Stimulated activated CD4-positive, alpha-beta T cell treated with anti-CD3 and anti-CD28 coated beads, Interleukin-4, amount 100 ng/mL, for 24 hours (primary cell): ENCODE results near the gene CUL4B.
"Not testable (repeated sequence)": the region's sequence is repeated elsewhere in the genome, so short reads cannot be mapped to it uniquely, and the experiment has no call there.

Source experiments
- DNase-seq: peaks from one replicate; pipeline ENCODE4 v3.0.0-alpha.2; 2020

Gene CUL4B

DNA sequence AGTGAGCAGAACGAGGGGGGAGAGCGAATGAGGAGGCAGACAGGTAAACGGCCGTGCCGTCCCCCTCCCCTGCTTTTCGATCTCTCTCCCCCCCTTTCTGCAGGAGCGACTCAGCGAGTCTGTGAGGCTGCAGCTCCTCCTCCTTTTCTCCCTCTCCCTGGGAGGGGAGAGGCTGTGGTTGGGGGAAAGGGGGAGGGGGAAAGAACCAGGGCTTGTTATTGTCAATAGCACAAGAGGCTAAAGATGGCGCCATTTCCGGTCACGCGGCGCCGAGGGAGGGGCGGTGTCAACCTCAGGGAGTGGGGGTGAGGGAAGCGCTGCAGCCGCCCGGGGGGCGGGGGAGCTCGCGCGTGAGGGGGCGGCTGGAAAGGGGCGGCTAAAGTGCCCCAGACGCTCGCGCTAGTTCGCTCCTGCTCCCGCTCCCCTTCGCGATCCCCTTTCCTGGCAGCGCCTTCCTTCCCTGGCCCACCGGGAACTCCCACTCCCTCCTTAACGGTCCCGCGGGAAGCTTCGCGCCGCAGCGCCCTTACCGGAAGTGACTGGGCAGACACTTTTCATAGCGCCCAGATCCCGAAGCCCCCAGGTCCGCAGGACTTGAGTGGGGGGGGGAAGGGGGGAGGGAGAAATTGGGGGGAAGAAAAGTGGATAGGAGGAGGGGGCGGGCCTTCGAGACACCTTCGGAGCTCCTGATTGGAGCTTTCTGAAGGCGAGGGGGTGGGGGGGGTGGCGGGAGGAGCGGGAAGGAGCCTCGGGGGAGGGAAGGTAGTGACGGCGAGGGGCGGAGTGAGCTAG, at the start of gene CUL4B:
TSS of gene CUL4B (minus strand) at position 121 of the 792 bp plus-strand sequence. CDS start 324 bp downstream, outside the sequence.
- peak; percentile 91 for DNase-seq

DNA sequence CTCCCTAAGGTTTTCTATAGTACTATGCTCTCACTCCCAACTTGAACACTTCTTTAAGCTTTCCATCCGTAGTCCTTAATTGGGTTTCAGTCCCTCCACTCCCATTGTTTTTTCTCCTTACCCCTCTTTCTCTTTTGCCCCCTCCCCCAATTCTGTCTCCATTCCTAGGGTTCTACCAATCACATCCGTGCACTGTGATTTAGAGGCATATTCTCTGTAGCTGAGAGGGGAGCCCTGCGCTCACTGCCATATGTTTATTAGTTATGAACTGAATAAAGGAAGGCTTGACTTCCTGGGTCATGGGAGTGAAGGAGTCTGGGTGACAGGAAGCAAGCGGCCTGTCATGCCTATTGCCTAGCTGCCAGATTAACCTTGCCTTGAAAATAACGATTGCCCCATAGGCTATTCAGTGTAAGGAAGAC, 43.6 kb upstream of the CUL4B start:
- peak; percentile 24 for DNase-seq

DNA sequence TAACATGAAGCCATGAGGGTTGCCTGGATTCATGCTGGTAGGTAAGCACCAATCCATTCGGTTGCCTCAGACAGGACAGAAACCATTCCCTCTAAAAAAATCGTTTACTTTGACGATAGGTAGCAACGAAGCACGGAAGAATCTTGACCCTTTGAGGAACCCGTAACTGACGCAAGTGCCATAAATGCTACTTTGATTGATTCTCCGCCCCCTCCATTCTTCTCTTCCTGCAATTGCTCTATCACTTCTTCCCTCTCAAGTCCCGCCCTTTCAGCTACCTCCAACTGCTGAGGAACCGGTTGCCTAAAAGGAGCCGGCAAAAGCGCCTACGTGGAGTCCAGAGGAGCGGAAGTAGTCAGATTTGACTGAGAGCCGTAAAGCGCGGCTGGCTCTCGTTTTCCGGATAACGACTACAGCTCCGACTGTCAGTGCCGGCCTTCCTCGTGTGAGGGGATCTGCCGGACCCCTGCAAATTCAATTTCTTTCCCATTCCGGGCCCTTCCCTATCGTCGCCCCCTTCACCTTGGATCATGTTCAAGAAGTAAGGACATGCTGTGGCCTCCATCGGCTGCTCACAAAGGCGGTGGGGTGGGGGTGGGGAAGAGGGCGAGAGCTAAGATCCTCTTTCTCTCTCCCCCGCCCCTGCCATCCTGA, 43.1 kb upstream of the CUL4B start, which contains the start of gene MCTS1:
TSS of gene MCTS1 (plus strand) at position 395 of the 654 bp plus-strand sequence. CDS start at position 531, 136 bp downstream.
- peak; percentile 82 for DNase-seq

GRCh38 chrX:120585702-120586101, 24.9 kb upstream of the CUL4B start:
- DNase-seq = no peak

DNA sequence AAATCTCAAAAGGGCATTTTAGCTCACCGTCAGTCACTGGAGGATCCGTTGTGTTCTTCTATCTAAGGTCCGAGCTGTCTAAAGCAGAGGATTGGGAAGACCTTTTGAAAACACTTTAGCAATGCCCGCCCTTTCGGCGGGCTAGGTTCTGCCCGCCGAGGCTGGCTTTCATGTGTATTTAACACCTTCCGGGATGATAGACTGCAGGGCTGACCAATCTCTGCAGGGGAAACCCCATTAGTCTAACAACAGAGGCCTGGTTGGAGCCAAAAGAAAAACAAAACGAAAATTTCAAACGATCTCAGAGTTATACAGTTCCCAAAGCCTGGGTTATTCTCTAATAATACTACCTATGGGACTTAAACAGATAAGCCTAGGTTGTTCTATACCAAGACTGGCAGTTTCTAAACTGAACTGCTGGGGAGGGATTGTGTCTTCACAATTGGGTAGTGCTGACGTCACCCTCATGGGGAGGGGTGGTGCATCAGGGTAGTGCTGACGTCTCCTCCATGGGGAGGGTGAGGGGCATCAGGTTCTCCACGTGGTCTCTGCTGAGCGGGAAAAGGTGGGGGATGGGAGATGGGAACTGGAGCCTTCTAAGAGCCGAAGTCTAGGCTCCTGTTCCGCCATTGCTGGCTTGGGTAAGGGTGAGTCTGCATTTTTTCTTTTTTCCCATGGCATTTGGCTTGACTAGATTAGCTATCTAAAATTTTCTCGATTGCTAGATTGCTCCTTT, 14.8 kb upstream of the CUL4B start:
- no peak for DNase-seq

GRCh38 chrX:120573806-120574205, 13.0 kb upstream of the CUL4B start:
- not testable (repeated sequence) for DNase-seq

- DNase-seq = no peak
Measured at GRCh38 chrX:120570011-120570600, 9.3 kb upstream of the CUL4B start.

GRCh38 chrX:120568609-120569008, 7.8 kb upstream of the CUL4B start:
- no peak for DNase-seq

GRCh38 chrX:120568035-120568434, 7.3 kb upstream of the CUL4B start:
- DNase-seq = no peak

DNA sequence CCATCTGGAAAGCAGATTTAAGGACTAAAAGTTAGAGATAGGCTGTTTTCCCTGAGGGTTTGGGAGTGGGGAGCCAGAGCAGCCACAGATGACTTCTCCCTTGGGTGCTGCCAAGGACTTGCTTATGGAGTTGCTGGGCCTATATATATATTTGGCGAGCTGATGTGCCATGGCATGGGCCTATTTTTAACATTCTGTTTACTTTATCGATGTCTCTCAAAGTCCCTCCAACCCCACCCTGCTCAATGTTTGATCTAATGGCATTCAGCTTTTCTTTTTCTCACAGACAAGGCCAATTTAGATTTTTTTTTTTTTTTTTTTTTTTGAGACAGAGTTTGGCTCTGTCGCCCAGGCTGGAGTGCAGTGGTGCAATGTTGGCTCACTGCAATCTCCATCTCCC, 6.1 kb upstream of the CUL4B start:
- DNase-seq = no peak

- no peak for DNase-seq
Measured at GRCh38 chrX:120564925-120565324, 4.2 kb upstream of the CUL4B start.

DNA sequence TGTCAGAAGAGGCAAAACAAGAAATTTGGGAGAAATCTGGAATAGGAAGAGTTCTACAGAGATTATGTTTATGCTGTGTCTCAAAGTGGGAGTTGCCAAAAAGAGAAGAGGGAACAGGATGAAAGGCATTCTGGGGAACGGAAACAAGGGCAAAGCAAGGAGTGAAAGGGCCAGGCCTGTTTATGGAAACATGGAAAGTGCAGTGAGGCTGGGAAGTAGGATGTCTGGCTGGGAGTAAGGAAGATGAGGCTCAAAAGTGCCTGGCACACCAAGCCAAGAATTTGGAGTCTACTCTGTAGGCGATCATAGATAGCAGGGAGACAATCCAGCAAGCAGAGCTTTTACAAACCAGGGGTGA, 1.8 kb upstream of the CUL4B start:
- DNase-seq = no peak

GRCh38 chrX:120561634-120562568, 1.1 kb upstream of the CUL4B start:
- DNase-seq = no peak

DNA sequence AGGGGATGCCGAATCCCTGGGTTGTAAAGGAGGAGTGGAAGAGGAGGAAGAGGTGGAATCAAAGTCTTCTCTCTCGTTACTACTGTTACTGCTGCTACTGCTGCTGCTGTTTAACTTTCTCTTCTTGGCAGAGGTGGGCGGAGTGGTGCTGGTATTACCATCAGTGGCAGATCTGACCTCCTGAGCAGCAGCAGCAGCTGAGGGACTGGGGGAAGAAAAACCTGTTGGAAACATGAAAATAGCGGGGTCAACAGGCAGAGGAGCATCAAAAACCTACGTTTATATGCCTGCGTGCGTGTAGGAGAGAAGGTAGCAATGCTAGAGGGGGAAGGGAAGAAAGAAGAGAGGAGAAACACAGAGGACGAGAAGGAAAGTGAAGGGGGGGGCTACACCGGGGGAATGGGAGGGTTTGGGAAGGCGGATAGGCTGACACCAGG, 339 bp downstream of the CUL4B start:
- DNase-seq = peak; percentile 49

DNA sequence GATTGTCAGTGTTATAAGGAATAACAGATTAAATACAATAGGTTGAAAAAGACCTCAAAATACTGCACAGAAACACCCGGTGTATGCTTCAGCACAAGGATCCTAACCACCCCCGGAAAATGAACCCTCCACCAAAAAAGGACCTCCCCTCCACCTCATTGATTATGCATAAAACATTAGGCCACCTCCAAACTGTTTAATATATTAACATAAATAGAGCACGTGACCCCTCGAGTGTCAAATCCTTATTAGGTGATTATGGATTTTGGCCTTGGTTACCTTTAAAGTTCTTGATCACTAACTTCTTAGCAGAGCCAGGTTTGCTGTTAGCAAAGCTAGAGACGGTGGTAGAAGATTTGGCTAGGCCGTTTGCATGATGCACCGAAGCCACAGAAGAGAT, 958 bp downstream of the CUL4B start:
- DNase-seq = no peak

GRCh38 chrX:120556251-120556650, 4.5 kb downstream of the CUL4B start:
- no peak for DNase-seq

GRCh38 chrX:120549483-120550452, 11.0 kb downstream of the CUL4B start:
- peak; percentile 30 for DNase-seq

DNA sequence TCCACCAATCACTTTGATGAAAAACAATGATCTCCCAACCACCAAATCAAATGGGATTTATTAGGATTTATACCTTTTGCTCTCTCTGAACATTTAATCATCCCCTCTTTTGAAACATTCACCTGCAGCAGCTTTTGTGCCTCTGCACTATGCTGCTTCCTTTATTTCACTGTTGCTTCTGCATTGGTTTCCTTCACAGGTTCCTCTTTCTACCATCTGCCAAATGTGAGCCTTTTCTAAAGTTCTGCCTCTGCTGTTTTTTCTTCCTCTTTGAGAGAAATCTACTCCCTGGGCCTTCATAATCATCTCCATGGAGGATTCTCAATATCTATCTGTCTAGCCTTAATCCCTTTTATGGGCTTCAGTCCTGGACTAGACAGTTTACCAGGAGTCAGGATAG, 24.7 kb downstream of the CUL4B start:
- DNase-seq = no peak

GRCh38 chrX:120534413-120535205, 26.2 kb downstream of the CUL4B start:
- DNase-seq = no peak

- DNase-seq = no peak
Measured at GRCh38 chrX:120522820-120523219, 37.9 kb downstream of the CUL4B start.
